GM23338 (cell line): ENCODE results near the gene FKTN. TPM values are rescaled to one million over a fixed set of nuclear protein-coding genes. Genes with fewer than 3 reads are reported as not detected.

Experiments
- ATAC-seq: fragments of 200-7000 bp; cut with Tn5 transposase; 3 replicates; pipeline ENCODE4 v1.9.1; 2020
- DNase-seq: peaks from one replicate; pipeline ENCODE4 v3.0.0-alpha.2; 2015; ENCODE audit warnings: low spot score
- H2AFZ ChIP-seq: fragments of 200-600 bp; sonication (generic); 2 replicates; pipeline ENCODE4 v1.8.0; 2016; ENCODE audit warnings: antibody characterized with exemption, mild to moderate bottlenecking, moderate library complexity
- H3F3A ChIP-seq: fragments of 200-600 bp; sonication (generic); replicated peaks from 2 replicates; pipeline ENCODE4 v1.8.0; 2017; ENCODE audit warnings: antibody characterized with exemption, mixed run types, low read depth
- H3K27ac ChIP-seq: fragments of 200-600 bp; sonication (generic); 2 replicates; pipeline ENCODE4 v1.6.1; 2016; ENCODE audit warnings: low read depth
- H3K27me3 ChIP-seq: fragments of 200-600 bp; sonication (generic); 2 replicates; pipeline ENCODE4 v1.8.0; 2016; ENCODE audit warnings: mild to moderate bottlenecking, mixed run types, moderate library complexity; ENCODE audit not compliant: insufficient read depth
- H3K36me3 ChIP-seq: fragments of 200-600 bp; sonication (generic); 2 replicates; pipeline ENCODE4 v1.8.0; 2016; ENCODE audit warnings: mild to moderate bottlenecking; ENCODE audit not compliant: insufficient read depth
- H3K4me1 ChIP-seq: fragments of 200-600 bp; sonication (generic); 2 replicates; pipeline ENCODE4 v1.8.0; 2016; ENCODE audit warnings: mild to moderate bottlenecking, moderate library complexity; ENCODE audit not compliant: insufficient read depth
- H3K4me2 ChIP-seq: fragments of 200-600 bp; sonication (generic); 2 replicates; pipeline ENCODE4 v1.7.1; 2017; ENCODE audit warnings: mixed run types
- H3K4me3 ChIP-seq: fragments of 200-600 bp; sonication (generic); 2 replicates; pipeline ENCODE4 v1.6.1; 2016; ENCODE audit warnings: mixed run types
- H3K79me2 ChIP-seq: fragments of 200-600 bp; sonication (generic); replicated peaks from 2 replicates; pipeline ENCODE4 v1.8.0; 2017; ENCODE audit warnings: mild to moderate bottlenecking; ENCODE audit not compliant: insufficient read depth
- H3K9me2 ChIP-seq: fragments of 200-600 bp; sonication (generic); 2 replicates; pipeline ENCODE4 v1.8.0; 2017; ENCODE audit not compliant: insufficient read depth
- H4K20me1 ChIP-seq: fragments of 200-600 bp; sonication (generic); replicated peaks from 2 replicates; pipeline ENCODE4 v1.8.0; 2017; ENCODE audit warnings: mild to moderate bottlenecking; ENCODE audit not compliant: insufficient read depth
- H3K27ac Mint-ChIP-seq: 2 replicates; pipeline ENCODE4 v1.8.0; 2020; ENCODE audit warnings: inconsistent platforms, mild to moderate bottlenecking, moderate library complexity, mixed read lengths
- H3K27me3 Mint-ChIP-seq: 3 replicates; pipeline ENCODE4 v1.8.0; 2022; ENCODE audit warnings: low read depth, mild to moderate bottlenecking, moderate library complexity, mixed read lengths, inconsistent platforms; ENCODE audit not compliant: insufficient read depth, poor library complexity
- H3K36me3 Mint-ChIP-seq: 3 replicates; pipeline ENCODE4 v1.8.0; 2021; ENCODE audit warnings: low read depth, mild to moderate bottlenecking, inconsistent platforms, moderate library complexity, mixed read lengths
- H3K4me1 Mint-ChIP-seq: 3 replicates; pipeline ENCODE4 v1.8.0; 2020; ENCODE audit warnings: mild to moderate bottlenecking, inconsistent platforms, mixed read lengths
- H3K4me3 Mint-ChIP-seq: 3 replicates; pipeline ENCODE4 v1.8.0; 2021; ENCODE audit warnings: moderate library complexity, mild to moderate bottlenecking, inconsistent platforms, mixed read lengths
- H3K9me3 Mint-ChIP-seq: 3 replicates; pipeline ENCODE4 v1.8.0; 2020; ENCODE audit warnings: moderate library complexity, mild to moderate bottlenecking, inconsistent platforms, mixed read lengths
- CREB1 ChIP-seq: fragments of 250-450 bp; sonication (Bioruptor Pico); IDR thresholded peaks from 2 replicates; pipeline ENCODE4 v1.5.0; 2020; ENCODE audit warnings: low read depth, mild to moderate bottlenecking, moderate library complexity
- CTCF ChIP-seq, 2 experiments: fragments of 200-600 bp in 1 of 2; sonication (generic) in 1 of 2; conservative IDR thresholded peaks; 2 replicates each; pipeline versions ENCODE4 v1.5.1 to v1.6.1; 2016 to 2017; ENCODE audit warnings: antibody characterized with exemption in 2 of 2, low read depth in 2 of 2, mild to moderate bottlenecking in 2 of 2, moderate library complexity in 1 of 2
- ETS1 ChIP-seq: IDR thresholded peaks from 2 replicates; pipeline ENCODE4 v1.6.1; 2016; ENCODE audit warnings: antibody characterized with exemption
- EZH2 ChIP-seq: fragments of 200-600 bp; sonication (generic); IDR thresholded peaks from one replicate; pipeline ENCODE4 v1.8.0; 2017; ENCODE audit warnings: antibody characterized with exemption, mild to moderate bottlenecking, low read depth; ENCODE audit not compliant: unreplicated experiment
- EZH2phosphoT487 ChIP-seq: fragments of 200-600 bp; sonication (generic); IDR thresholded peaks from one replicate; pipeline ENCODE4 v1.8.1; 2018; ENCODE audit warnings: antibody characterized with exemption; ENCODE audit not compliant: unreplicated experiment
- JUNB ChIP-seq: IDR thresholded peaks from one replicate; pipeline ENCODE4 v1.6.1; 2016; ENCODE audit warnings: antibody characterized with exemption; ENCODE audit not compliant: unreplicated experiment
- NANOG ChIP-seq: IDR thresholded peaks from 2 replicates; pipeline ENCODE4 v1.6.1; 2016; ENCODE audit warnings: antibody characterized with exemption, borderline replicate concordance
- POLR2AphosphoS5 ChIP-seq: IDR thresholded peaks from 2 replicates; pipeline ENCODE4 v1.6.1; 2016; ENCODE audit warnings: antibody characterized with exemption, low read depth
- REST ChIP-seq: IDR thresholded peaks from one replicate; pipeline ENCODE4 v1.6.1; 2018; ENCODE audit warnings: antibody characterized with exemption; ENCODE audit not compliant: unreplicated experiment
- STAT1 ChIP-seq: IDR thresholded peaks from one replicate; pipeline ENCODE4 v1.6.1; 2016; ENCODE audit warnings: antibody characterized with exemption; ENCODE audit not compliant: unreplicated experiment
- ZNF114 ChIP-seq: fragments of 250-450 bp; sonication (Bioruptor Pico); IDR thresholded peaks from 2 replicates; pipeline ENCODE4 v1.5.0; 2020; ENCODE audit warnings: mild to moderate bottlenecking, moderate library complexity
- ZNF331 ChIP-seq: fragments of 250-450 bp; sonication (Bioruptor Pico); IDR thresholded peaks from 2 replicates; pipeline ENCODE4 v1.5.0; 2020; ENCODE audit warnings: low read depth, mild to moderate bottlenecking, moderate library complexity
- polyA plus RNA-seq: library from polyadenylated mRNA; unstranded; fragments of >200 nt; fragmentation: Nextera tagmentation; extraction: Ambion mirVana; gene quantifications from 2 replicates; pipeline ENCODE4 v1.2.1, GENCODE V29; 2016
- total RNA-seq: library from RNA; depleted of rRNA; stranded (reverse); fragments of >200 nt; shearing (Covaris generic); gene quantifications from 2 replicates; pipeline ENCODE4 v1.2.3, GENCODE V29; 2014

FKTN gene
- total and polyA plus RNA-seq, 2 experiments from 2014 or later, result 6.8 to 9.9 TPM

DNA sequence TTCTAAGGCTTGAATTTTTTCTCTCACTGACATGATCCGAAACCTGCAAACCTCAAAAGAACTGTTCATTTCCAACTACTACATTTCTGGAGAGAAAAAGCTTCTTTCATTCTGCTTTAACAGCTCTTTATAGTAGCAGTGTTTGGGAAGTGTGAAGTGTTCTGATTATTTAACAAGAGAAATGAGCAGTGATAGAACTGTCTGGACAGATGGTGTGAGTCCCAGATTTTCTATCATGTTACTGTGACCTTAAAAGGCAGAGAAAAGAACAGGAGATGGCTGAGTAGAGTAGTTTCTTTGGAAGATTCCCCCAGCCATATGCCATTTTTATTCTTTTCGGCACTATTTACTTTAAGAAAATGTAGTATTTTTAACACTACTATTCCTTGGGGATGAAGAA is 63.1 kb downstream of the FKTN start (continued):
- no peak for TF ChIP-seq CREB1
- no peak for TF ChIP-seq STAT1
- no peak for TF ChIP-seq CTCF (conservative IDR thresholded peaks at IDR 0.05; ENCODE audit: low read depth in 2 of 2)
- no peak for TF ChIP-seq ZNF331
- TF ChIP-seq ETS1, result no peak
- no peak for TF ChIP-seq EZH2
- TF ChIP-seq EZH2phosphoT487, result no peak

- Histone ChIP-seq H3K79me2 (no peaks in the 10 kb centered on the region), H3F3A (no peaks in the 10 kb centered on the region), H3K4me2 (no peak overlapping the region), H3K27ac (no peak overlapping the region), H3K4me3 (no peak overlapping the region), H3K36me3 (no peaks in the 10 kb centered on the region), H2AFZ (no peak overlapping the region), H4K20me1 (no peaks in the 10 kb centered on the region), H3K9me2 (no peaks in the 10 kb centered on the region), H3K27me3 (no peaks in the 10 kb centered on the region), H3K4me1 (no peaks in the 10 kb centered on the region)
- Mint-ChIP-seq H3K4me3 (no peak overlapping the region), H3K27ac (no peak overlapping the region), H3K9me3 (no peaks in the 10 kb centered on the region), H3K4me1 (no peaks in the 10 kb centered on the region), H3K36me3 (peaks cover 3% of the 10 kb centered on the region; the same call in 2 of the 3 replicates), H3K27me3 (no peaks in the 10 kb centered on the region)
- DNase-seq (no peak), ATAC-seq (no peak)
- TF ChIP-seq NANOG, result no peak
- no peak for TF ChIP-seq STAT1
- TF ChIP-seq ZNF114 (CRISPR knock-in tag), result no peak
These were observed 67.2 kb downstream of the FKTN start for GRCh38 chr9:105625088-105625487.

DNA sequence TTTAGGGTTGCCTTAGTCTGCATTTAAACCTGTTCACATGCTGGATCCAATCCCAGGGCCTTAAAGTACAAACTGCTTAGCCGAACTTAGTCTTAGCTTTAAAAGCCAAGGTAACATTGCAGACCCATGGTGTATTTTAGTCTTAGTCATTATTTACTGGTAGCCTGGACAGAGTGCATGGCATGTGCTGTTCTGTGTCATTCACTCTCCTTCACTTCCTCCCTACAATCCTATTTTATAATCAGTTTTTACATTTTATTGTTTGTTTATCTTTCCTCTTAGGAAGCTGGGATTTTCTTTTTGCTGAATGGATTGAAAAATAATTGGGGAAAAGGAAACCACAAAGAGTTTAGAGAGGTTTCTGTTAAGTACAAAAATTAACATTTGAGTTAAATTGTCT is 74.9 kb downstream of the FKTN start:
- Mint-ChIP-seq H3K4me1 (no peaks in the 10 kb centered on the region), H3K36me3 (peaks cover 6% of the 10 kb centered on the region; the same call in 2 of the 3 replicates), H3K27me3 (no peaks in the 10 kb centered on the region), H3K9me3 (no peaks in the 10 kb centered on the region), H3K4me3 (no peak overlapping the region), H3K27ac (no peak overlapping the region)
- Histone ChIP-seq H3K4me2 (no peak overlapping the region), H3K79me2 (no peaks in the 10 kb centered on the region), H3K4me1 (no peaks in the 10 kb centered on the region), H3F3A (no peaks in the 10 kb centered on the region), H2AFZ (no peak overlapping the region), H3K36me3 (no peaks in the 10 kb centered on the region), H3K9me2 (no peaks in the 10 kb centered on the region), H3K27me3 (no peaks in the 10 kb centered on the region), H3K4me3 (no peak overlapping the region), H4K20me1 (no peaks in the 10 kb centered on the region), H3K27ac (no peak overlapping the region)
- no peak for ATAC-seq
- no peak for DNase-seq
- no peak for TF ChIP-seq NANOG
- no peak for TF ChIP-seq ZNF331
- TF ChIP-seq REST, result no peak
- TF ChIP-seq ZNF114 (CRISPR knock-in tag), result no peak
- TF ChIP-seq EZH2phosphoT487, result no peak
- TF ChIP-seq CTCF (conservative IDR thresholded peaks at IDR 0.05; ENCODE audit: low read depth in 2 of 2), result no peak
- TF ChIP-seq JUNB, result no peak
- TF ChIP-seq EZH2, result no peak
- TF ChIP-seq POLR2AphosphoS5, result no peak
- no peak for TF ChIP-seq STAT1
- no peak for TF ChIP-seq ETS1
